Measurements from ENCODE around the gene GRB14. TPM values are rescaled to one million over a fixed set of nuclear protein-coding genes. Genes with fewer than 3 reads are reported as not detected.

GRB14 gene
- total RNA-seq, 1 experiment from 2014 or later = not detected

DNA sequence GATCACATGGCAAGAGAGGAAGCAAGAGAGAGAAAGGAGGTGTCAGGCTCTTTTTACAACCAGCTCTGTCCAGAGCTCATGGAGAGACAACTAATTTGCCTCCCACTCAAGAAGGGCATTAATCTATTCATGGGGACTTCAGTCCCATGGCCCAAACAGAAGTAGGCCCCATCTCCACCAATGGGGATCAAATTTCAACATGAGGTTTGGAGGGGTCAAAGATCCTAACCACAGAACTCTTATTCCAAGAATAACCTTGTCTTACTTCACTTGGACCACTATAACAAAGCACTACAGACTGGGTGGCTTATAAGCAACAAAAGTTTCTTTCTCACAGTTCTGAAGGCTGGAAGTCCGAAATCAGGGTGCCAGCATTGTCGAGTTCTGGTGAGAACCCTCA lies 31.8 kb downstream of the GRB14 start:
- no peak for TF ChIP-seq TCF7L2 (IDR thresholded peaks at IDR 0.05; ENCODE audit: low read depth, low read length)
- no peak for TF ChIP-seq REST (IDR thresholded peaks at IDR 0.05; ENCODE audit: insufficient read depth in 1 of 2, low read depth in 2 of 2, low read length in 1 of 2)
- TF ChIP-seq POLR2AphosphoS5 (IDR thresholded peaks at IDR 0.05; ENCODE audit: low read depth, low read length) = no peak
- TF ChIP-seq, protein P1, sequence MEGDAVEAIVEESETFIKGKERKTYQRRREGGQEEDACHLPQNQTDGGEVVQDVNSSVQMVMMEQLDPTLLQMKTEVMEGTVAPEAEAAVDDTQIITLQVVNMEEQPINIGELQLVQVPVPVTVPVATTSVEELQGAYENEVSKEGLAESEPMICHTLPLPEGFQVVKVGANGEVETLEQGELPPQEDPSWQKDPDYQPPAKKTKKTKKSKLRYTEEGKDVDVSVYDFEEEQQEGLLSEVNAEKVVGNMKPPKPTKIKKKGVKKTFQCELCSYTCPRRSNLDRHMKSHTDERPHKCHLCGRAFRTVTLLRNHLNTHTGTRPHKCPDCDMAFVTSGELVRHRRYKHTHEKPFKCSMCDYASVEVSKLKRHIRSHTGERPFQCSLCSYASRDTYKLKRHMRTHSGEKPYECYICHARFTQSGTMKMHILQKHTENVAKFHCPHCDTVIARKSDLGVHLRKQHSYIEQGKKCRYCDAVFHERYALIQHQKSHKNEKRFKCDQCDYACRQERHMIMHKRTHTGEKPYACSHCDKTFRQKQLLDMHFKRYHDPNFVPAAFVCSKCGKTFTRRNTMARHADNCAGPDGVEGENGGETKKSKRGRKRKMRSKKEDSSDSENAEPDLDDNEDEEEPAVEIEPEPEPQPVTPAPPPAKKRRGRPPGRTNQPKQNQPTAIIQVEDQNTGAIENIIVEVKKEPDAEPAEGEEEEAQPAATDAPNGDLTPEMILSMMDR (IDR thresholded peaks at IDR 0.05) = no peak
- TF ChIP-seq SIN3A (IDR thresholded peaks at IDR 0.05; ENCODE audit: borderline replicate concordance, insufficient read depth, low read depth, low read length) = no peak
- in situ Hi-C loops (cut with HindIII; ENCODE audit: low pct_unique_long_range_greater_than_20kb, low sequenced_read_pairs) = no loop called here
- no TSS peak for BruUV-seq (replicated peaks)
- CTCF ChIA-PET = no interaction called here
- ATAC-seq (no peak), DNase-seq (ENCODE audit: low read depth, low spot score) (no peak)
- Histone ChIP-seq H3K4me3 (ENCODE audit: low read depth in 2 of 2, low read length in 2 of 2) (no peak overlapping the region), H3K36me3 (ENCODE audit: control insufficient read depth, insufficient read depth, low read length) (no peaks in the 10 kb centered on the region), H3K27me3 (ENCODE audit: control insufficient read depth, insufficient read depth, low read length) (no peaks in the 10 kb centered on the region), H3K9me3 (ENCODE audit: control insufficient read depth, insufficient read depth, low read depth, low read length) (no peaks in the 10 kb centered on the region), H3K27ac (ENCODE audit: low read length) (no peak overlapping the region), H3K4me1 (ENCODE audit: control insufficient read depth, insufficient read depth, low read length) (no peaks in the 10 kb centered on the region)
- intact Hi-C loops (cut with micrococcal nuclease; ENCODE audit: unreplicated experiment) = no loop called here
- POLR2A ChIA-PET = no interaction called here

DNA sequence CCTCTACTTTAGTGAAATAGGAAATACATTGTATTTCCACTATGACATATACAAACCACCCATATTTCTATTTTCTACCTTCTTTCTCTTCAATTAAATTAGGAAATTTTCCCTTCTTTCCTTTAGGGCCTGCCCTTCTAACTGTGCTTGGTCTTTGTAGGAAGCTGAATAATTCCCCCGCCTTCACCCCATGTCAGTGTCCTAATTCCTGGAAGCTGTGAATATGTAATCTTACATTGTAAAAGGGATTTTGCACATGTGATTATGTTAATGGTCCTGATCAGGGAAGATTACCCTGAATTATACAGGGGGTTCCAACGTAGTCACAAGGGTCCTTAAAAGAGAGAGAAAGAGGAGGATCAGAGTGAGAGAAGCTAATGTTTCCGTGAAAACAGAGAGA lies 40.2 kb downstream of the GRB14 start:
- Histone ChIP-seq H3K4me3 (ENCODE audit: low read depth in 2 of 2, low read length in 2 of 2) (no peak overlapping the region), H3K36me3 (ENCODE audit: control insufficient read depth, insufficient read depth, low read length) (no peaks in the 10 kb centered on the region), H3K9me3 (ENCODE audit: control insufficient read depth, insufficient read depth, low read depth, low read length) (no peaks in the 10 kb centered on the region), H3K27me3 (ENCODE audit: control insufficient read depth, insufficient read depth, low read length) (no peaks in the 10 kb centered on the region), H3K27ac (ENCODE audit: low read length) (no peak overlapping the region), H3K4me1 (ENCODE audit: control insufficient read depth, insufficient read depth, low read length) (no peaks in the 10 kb centered on the region)
- in situ Hi-C loops (cut with HindIII; ENCODE audit: low pct_unique_long_range_greater_than_20kb, low sequenced_read_pairs) = no loop called here
- TF ChIP-seq REST (IDR thresholded peaks at IDR 0.05; ENCODE audit: insufficient read depth in 1 of 2, low read depth in 2 of 2, low read length in 1 of 2) (no peak), SIN3A (IDR thresholded peaks at IDR 0.05; ENCODE audit: borderline replicate concordance, insufficient read depth, low read depth, low read length) (no peak), TCF7L2 (IDR thresholded peaks at IDR 0.05; ENCODE audit: low read depth, low read length) (no peak), POLR2AphosphoS5 (IDR thresholded peaks at IDR 0.05; ENCODE audit: low read depth, low read length) (no peak)
- TF ChIP-seq, protein P1 (IDR thresholded peaks at IDR 0.05) = no peak
- ATAC-seq (no peak), DNase-seq (ENCODE audit: low read depth, low spot score) (no peak)
- intact Hi-C loops (cut with micrococcal nuclease; ENCODE audit: unreplicated experiment) = no loop called here
- BruUV-seq (replicated peaks) = no TSS peak
- ChIA-PET POLR2A (no interaction called here), CTCF (no interaction called here)

Data from Panc1 (cell line).